SW 1271 (cell line): ENCODE results near the gene GDPD5.

Experiments
- DNase-seq, 2 experiments: peaks; one replicate each; lab custom pipeline; 2025; lab: John Stamatoyannopoulos, UW

The GDPD5 gene

DNA sequence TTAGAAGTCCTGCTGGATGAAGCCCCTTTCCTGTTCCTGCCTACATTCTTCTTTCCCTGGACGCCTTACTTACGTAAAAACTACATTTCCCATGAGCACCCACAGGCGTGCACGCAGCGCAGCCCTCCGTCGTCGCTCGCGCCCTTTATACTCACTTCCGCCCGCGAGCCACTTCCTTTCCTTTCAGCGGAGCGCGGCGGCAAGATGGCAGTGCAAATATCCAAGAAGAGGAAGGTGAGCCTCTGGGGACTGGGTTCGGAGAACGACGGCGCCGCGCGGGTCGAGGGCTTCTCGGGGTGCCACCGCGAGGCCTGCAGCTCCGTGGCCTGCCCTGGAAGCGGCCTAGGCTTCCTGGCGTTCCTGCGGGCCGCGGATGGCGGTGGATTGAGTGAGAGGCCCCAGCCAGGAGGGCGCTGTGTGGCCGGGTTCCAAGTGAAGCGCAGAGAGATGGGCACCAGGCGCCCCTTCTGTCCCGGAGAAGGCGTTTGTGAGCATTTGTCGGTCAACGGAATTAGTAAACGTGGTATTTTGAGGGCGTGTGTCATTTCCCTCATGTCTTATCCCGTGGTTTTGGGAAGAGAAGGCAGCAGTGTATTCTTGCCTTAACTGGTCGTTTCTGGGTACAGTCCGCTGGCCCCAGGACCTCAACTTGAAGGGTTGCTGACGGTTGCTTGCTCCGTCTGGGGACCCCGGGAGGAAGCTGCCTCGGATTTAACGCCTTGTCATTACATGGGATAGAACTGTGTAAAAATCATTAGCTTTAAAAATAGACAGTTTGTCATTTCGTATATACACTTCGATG is 126.2 kb downstream of the GDPD5 start, which contains the start of gene RPS3:
RPS3 (plus strand) TSS at position 175 of the 802 bp plus-strand sequence; CDS start at position 205, 30 bp downstream.
- peak; percentile 76 to 94 for DNase-seq

DNA sequence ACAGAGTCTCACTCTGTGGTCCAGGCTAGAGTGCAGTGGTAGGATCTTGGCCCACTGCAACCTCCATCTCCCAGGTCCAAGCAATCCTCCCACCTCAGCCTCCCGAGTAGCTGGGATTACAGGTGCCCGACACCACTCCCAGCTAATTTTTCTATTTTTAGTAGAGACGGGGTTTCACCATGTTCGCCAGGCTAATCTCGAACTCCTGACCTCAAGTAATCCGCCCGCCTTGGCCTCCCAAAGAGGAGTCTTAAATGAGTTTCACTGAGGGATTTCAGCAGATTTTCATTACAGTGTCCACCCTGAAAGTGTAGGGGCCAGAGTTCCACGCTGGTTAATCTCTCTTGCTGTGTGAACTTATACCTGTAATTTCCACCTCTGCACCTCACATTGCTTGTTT is 126.8 kb downstream of the GDPD5 start:
- no peak for DNase-seq

DNA sequence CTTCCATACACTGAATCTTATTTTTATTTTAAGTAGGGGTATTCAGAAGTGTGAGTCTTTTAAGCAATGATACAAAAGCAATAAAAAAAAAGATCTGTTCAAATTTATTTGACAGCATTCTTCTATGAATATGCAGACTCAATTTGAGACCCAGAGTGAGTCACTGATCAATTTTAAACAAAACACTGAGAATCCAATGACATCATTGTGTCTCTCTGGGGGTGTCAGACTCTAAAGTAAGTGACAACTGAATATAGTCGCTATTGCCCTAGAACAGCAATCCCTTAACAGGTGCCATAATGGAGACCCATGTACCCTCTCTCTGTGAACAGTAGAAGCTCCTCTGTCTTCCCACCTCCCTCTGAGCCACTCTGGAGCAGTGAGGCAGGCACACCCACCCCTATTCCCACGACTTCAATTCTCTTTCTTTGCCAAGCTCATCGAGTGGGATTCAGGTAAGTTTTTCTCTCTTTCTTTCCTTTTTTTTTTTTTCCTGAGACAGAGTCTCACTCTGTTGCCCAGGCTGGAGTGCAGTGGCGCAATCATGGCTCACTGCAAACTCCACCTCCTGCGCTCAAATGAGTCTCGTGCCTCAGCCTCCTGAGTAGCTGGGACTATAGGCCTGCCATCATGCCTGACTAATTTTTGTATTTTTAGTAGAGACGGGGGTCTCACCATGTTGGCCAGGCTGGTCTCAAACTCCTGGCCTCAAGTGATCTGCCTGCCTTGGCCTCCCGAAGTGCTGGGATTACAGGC is 131.5 kb downstream of the GDPD5 start:
- no peak for DNase-seq

DNA sequence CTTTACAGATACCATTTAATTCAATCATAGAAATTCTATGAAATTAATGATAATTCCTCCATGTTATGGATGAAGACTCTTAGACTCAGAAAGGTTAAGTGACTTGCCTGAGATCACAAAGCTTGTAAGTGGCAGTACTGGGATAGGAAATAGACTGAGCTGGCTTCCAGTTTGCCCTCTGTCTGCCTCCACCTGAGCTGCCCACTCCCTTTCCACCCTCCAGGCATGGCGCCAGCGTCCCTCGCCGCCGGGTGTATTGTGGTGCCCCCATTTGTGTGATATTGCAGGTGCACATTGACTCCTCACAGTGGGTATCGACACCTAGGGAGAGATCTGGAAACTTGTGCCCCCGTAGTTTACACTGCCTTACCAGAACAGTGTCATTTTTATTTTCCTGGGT is 135.8 kb downstream of the GDPD5 start:
- DNase-seq = no peak

DNA sequence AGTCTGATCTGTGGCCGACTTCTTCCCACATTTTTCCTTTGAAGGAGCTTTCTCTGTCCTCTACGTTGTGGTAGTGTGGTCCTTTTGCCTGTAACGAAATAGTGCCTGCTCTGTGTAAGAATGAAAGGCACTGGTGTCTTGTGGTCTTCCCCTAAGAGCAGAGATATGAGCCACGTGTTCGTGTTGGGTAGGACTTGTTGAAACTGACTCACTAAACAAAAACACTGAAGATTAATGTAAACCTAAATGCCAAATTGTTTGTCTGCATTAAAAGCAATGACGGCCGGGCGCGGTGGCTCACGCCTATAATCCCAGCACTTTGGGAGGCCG is 136.5 kb downstream of the GDPD5 start:
- no peak for DNase-seq

DNA sequence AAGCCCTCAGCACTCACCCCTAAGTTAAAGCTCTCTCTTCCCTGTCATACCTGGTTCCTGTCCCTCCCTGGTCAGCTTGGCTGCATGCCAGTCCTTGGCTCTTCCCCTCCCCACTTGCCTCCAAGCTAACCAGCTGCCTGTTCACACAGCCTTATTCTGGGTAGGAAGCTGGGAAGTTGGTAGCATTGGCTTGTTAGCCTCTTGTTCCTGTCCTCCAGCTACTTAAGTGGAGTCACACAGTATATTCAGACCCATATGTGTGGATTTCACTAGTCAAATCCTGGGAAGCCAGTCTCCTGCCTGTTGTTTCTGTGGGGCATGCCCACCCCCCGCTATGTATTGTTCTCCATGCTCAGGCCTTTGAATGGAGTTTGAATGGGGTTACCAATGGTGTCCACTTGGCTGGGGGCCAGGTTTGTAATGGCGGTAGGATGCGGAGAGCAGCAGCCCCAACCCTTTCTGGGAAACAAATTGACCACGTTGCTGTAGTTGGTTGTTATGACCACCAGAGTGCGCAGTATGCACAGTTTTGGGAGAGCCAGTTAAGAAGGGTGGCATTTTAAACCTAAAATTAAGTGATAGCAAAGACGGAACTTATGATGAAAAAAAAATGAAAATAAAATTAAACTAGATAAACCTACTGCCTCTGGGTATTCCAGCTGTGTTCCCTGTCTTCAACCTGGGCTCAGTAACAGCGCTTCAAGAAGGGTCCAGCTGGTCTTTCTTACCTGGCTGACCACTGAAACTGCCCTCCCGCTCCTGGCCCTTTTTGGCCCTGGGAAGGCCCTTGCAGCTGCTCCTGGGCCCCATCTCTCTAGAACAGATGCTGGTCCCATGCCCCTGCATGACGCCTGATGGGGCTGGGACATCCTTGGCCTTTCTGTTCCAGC is 137.1 kb downstream of the GDPD5 start:
- peak; percentile 68 to 83 for DNase-seq

DNA sequence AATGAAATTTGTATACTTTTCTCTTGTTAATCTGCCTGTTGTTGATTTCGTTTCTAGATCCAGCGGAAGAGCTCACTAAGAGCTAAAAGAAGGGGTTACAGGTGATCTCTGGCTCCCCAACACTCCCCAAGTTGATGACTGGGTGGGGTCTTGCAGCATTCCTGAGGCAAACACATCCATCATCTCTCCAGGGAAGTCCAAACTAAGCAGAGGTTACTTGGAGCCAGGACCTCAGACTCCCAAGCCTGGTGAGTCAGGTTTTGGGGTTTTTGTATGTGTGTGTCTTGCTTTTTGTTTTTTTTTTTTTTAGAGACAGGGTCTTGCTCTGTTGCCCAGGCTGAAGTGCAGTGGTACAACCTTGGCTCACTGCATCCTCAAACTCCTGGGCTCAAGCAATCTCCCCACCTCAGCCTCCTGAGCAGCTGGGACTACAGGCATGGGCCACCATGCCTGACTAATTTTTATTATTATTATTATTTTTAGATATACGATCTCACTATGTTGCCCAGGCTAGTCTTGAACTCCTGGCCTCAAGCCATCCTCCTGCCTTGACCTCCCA is 137.9 kb downstream of the GDPD5 start:
- DNase-seq = no peak

DNA sequence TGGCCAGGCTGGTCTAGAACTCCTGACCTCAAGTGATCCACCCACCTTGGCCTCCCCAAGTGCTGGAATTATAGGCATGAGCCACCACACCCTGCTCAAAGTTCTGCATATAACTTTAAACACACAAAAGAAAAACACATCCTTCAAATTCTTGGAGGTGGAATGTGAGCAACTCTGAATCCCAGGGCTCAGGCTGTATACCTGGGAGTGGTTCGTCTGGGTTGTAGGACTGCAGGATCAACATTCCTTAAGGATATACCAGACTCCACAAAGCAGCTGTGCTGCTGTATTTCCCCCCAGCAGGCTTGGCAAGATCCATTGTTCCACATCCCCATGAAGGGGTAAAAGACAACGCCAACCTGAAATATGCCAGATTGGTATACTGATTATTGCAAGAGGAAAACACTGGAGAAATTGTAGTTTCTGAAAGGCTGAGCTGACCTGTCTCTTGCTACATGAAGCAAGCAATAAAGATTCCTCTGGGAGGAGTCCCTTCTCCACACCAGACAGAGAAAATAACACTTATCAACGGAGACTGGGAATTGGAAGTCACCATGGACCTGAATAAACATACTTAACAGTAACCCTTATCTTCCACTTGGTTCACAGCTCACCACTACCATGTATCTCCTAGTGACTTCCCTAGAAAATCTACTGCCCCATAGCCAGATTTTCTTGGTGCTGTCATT is 138.7 kb downstream of the GDPD5 start:
- no peak for DNase-seq
